GM21528 (cell line): ENCODE measurements around the gene SELENOF.

ENCODE experiments used
- ATAC-seq: cut with Tn5 transposase; IDR thresholded peaks from one replicate; pipeline ENCODE4 v1.9.1; 2021; ENCODE audit warnings: mild to moderate bottlenecking, moderate library complexity; ENCODE audit not compliant: unreplicated experiment, low FRiP score

The SELENOF gene

GRCh38 chr1:86860424-86860823 lies 53.5 kb downstream of the SELENOF start:
- no peak for ATAC-seq

- ATAC-seq = no peak
Measured at GRCh38 chr1:86860020-86860419, 53.9 kb downstream of the SELENOF start.

GRCh38 chr1:86858524-86859261 lies 55.2 kb downstream of the SELENOF start:
- ATAC-seq = no peak

GRCh38 chr1:86856196-86856595 lies 57.7 kb downstream of the SELENOF start:
- ATAC-seq = no peak

GRCh38 chr1:86854352-86854751 lies 59.6 kb downstream of the SELENOF start:
- no peak for ATAC-seq

GRCh38 chr1:86852782-86853408 lies 61.0 kb downstream of the SELENOF start:
- no peak for ATAC-seq

- ATAC-seq = no peak
Measured at GRCh38 chr1:86852289-86852688, 61.6 kb downstream of the SELENOF start.

GRCh38 chr1:86849756-86850155 lies 64.2 kb downstream of the SELENOF start:
- ATAC-seq = no peak

GRCh38 chr1:86848654-86849053 lies 65.3 kb downstream of the SELENOF start:
- ATAC-seq = no peak

- no peak for ATAC-seq
Measured at GRCh38 chr1:86846164-86846647, 67.7 kb downstream of the SELENOF start.

GRCh38 chr1:86845514-86845913 lies 68.4 kb downstream of the SELENOF start:
- ATAC-seq = no peak

GRCh38 chr1:86841116-86841515 lies 72.8 kb downstream of the SELENOF start:
- no peak for ATAC-seq

- peak; percentile 88 for ATAC-seq
Measured at GRCh38 chr1:86833461-86834215, 80.3 kb downstream of the SELENOF start.

GRCh38 chr1:86832433-86832832 lies 81.5 kb downstream of the SELENOF start:
- ATAC-seq = no peak

GRCh38 chr1:86829321-86829720 lies 84.6 kb downstream of the SELENOF start:
- no peak for ATAC-seq

GRCh38 chr1:86828024-86828423 lies 85.9 kb downstream of the SELENOF start:
- no peak for ATAC-seq

GRCh38 chr1:86826856-86827255 lies 87.1 kb downstream of the SELENOF start:
- ATAC-seq = no peak

- ATAC-seq = no peak
Measured at GRCh38 chr1:86825319-86825718, 88.6 kb downstream of the SELENOF start.

- ATAC-seq = no peak
Measured at GRCh38 chr1:86823821-86824500, 90.0 kb downstream of the SELENOF start.

- no peak for ATAC-seq
Measured at GRCh38 chr1:86823386-86823785, 90.5 kb downstream of the SELENOF start.

- ATAC-seq = no peak
Measured at GRCh38 chr1:86822459-86822858, 91.5 kb downstream of the SELENOF start.
